Osteoblast (primary cell): ENCODE results near the gene RGS14. TPM values are rescaled to one million over a fixed set of nuclear protein-coding genes. Genes with fewer than 3 reads are reported as not detected.

ENCODE experiments used
- total RNA-seq: library from RNA; depleted of rRNA; stranded (reverse); fragments of >200 nt; gene quantifications from 2 replicates; pipeline ENCODE4 v1.2.3, GENCODE V29; 2012

Gene RGS14
- total RNA-seq, 1 donor, result 9.4 TPM

Other genes with a start within 250 kb of the RGS14 start
- gene NSD1, start 224.2 kb upstream of the RGS14 start, total RNA-seq, result 48.6 and 53.2 TPM in 2 replicates
- gene RAB24, start 54.2 kb upstream of the RGS14 start, total RNA-seq, result 21.5 and 22.8 TPM in 2 replicates
- 69.5 and 82.2 TPM in 2 replicates for gene PRELID1, start 54.1 kb upstream of the RGS14 start, total RNA-seq
- 2.7 and 3.3 TPM in 2 replicates for gene MXD3, start 46.0 kb upstream of the RGS14 start, total RNA-seq
- 295 and 356 TPM in 2 replicates for gene LMAN2, start 6.3 kb upstream of the RGS14 start, total RNA-seq
- gene SLC34A1, start 26.5 kb downstream of the RGS14 start, total RNA-seq, result not detected in 2 replicates
- not detected in 2 replicates for gene PFN3, start 42.7 kb downstream of the RGS14 start, total RNA-seq
- not detected in 2 replicates for gene F12, start 51.6 kb downstream of the RGS14 start, total RNA-seq
- gene GRK6, start 68.8 kb downstream of the RGS14 start, total RNA-seq, result 18.3 and 19.2 TPM in 2 replicates
- gene PRR7, start 88.9 kb downstream of the RGS14 start, total RNA-seq, result 10.0 and 12.7 TPM in 2 replicates
- gene DBN1, start 115.7 kb downstream of the RGS14 start, total RNA-seq, result 121 and 139 TPM in 2 replicates
- gene PDLIM7, start 139.7 kb downstream of the RGS14 start, total RNA-seq, result 157 and 159 TPM in 2 replicates
- 1.1 and 1.5 TPM in 2 replicates for gene DOK3, start 151.9 kb downstream of the RGS14 start, total RNA-seq
- 49.5 and 68.4 TPM in 2 replicates for gene DDX41, start 159.0 kb downstream of the RGS14 start, total RNA-seq
- 29.2 and 32.6 TPM in 2 replicates for gene FAM193B, start 196.6 kb downstream of the RGS14 start, total RNA-seq
- 93.4 and 96.6 TPM in 2 replicates for gene TMED9, start 234.3 kb downstream of the RGS14 start, total RNA-seq
- gene B4GALT7, start 242.2 kb downstream of the RGS14 start, total RNA-seq, result 25.6 and 26.8 TPM in 2 replicates